Endodermal cell (in vitro differentiated cells): ENCODE results near the gene PLSCR5. TPM values are rescaled to one million over a fixed set of nuclear protein-coding genes. Genes with fewer than 3 reads are reported as not detected.

Experiments
- DNase-seq: peaks from one replicate; pipeline ENCODE4 v3.0.0-alpha.2; 2017
- H3K27ac ChIP-seq: 2 replicates; pipeline ENCODE4 v1.5.1; 2013; ENCODE audit warnings: mild to moderate bottlenecking, low read depth, low read length, moderate library complexity
- H3K27me3 ChIP-seq: 2 replicates; pipeline ENCODE4 v1.6.1; 2013; ENCODE audit warnings: mild to moderate bottlenecking, low read length, moderate library complexity; ENCODE audit not compliant: insufficient read depth, control insufficient read depth, poor library complexity, severe bottlenecking
- H3K36me3 ChIP-seq: 2 replicates; pipeline ENCODE4 v1.7.0; 2013; ENCODE audit warnings: mild to moderate bottlenecking, low read length, moderate library complexity; ENCODE audit not compliant: control insufficient read depth, insufficient read depth
- H3K4me1 ChIP-seq: one replicate; pipeline ENCODE4 v1.7.0; 2013; ENCODE audit warnings: low read length; ENCODE audit not compliant: control insufficient read depth, insufficient read depth
- H3K4me3 ChIP-seq: 2 replicates; pipeline ENCODE4 v1.5.1; 2013; ENCODE audit warnings: mild to moderate bottlenecking, low read length, moderate library complexity
- H3K9ac ChIP-seq: 2 replicates; pipeline ENCODE4 v1.6.1; 2013; ENCODE audit warnings: mild to moderate bottlenecking, low read length, moderate library complexity; ENCODE audit not compliant: poor library complexity, severe bottlenecking; ENCODE audit errors: extremely low read depth
- H3K9me3 ChIP-seq: 2 replicates; pipeline ENCODE4 v1.6.1; 2013; ENCODE audit warnings: mild to moderate bottlenecking, low read length, moderate library complexity; ENCODE audit not compliant: control insufficient read depth
- H3K27ac Mint-ChIP-seq: 2 replicates; pipeline ENCODE4 v1.8.0; 2020; ENCODE audit warnings: mixed read lengths
- H3K27me3 Mint-ChIP-seq: 2 replicates; pipeline ENCODE4 v1.8.0; 2021; ENCODE audit warnings: mild to moderate bottlenecking, mixed read lengths; ENCODE audit not compliant: insufficient read depth
- H3K36me3 Mint-ChIP-seq: 2 replicates; pipeline ENCODE4 v1.8.0; 2020; ENCODE audit warnings: low read depth, mixed read lengths
- H3K4me1 Mint-ChIP-seq: 2 replicates; pipeline ENCODE4 v1.8.0; 2020; ENCODE audit warnings: mixed read lengths
- H3K4me3 Mint-ChIP-seq: 2 replicates; pipeline ENCODE4 v1.8.0; 2020; ENCODE audit warnings: mild to moderate bottlenecking, moderate library complexity, mixed read lengths
- H3K9me3 Mint-ChIP-seq: 2 replicates; pipeline ENCODE4 v1.8.0; 2020; ENCODE audit warnings: mild to moderate bottlenecking, mixed read lengths
- WGBS, 2 experiments: methylation state at CpG; one replicate each; pipeline versions ENCODE4 v1.1.5 to v1.1.7; 2013; ENCODE audit warnings: missing lambda C conversion rate in 2 of 2, mixed read lengths in 1 of 2; ENCODE audit not compliant: insufficient coverage in 1 of 2, insufficient read length in 1 of 2; 5-methylcytosine and 5-hydroxymethylcytosine counted together
- total RNA-seq, 2 donors: library from RNA; stranded (reverse); fragmentation: NEBNext Ultra II Directional in 1 of 2; extraction: Animal tissue kit (Norgen Biotek cat#: 25700) in 1 of 2; gene quantifications; 2 replicates in 1 of 2; 3 replicates in 1 of 2; pipeline ENCODE4 v1.2.1, GENCODE V29; 2021
- TF ChIP-seq, protein P1 (sequence below): fragments of 200-600 bp; sonication (generic); conservative IDR thresholded peaks from 2 replicates; pipeline ENCODE4 v1.5.0; 2021; ENCODE audit warnings: antibody characterized with exemption, mild to moderate bottlenecking

PLSCR5 gene
- total RNA-seq, 2 donors from 2014 or later: not detected

- Mint-ChIP-seq H3K36me3 (peaks cover 5% of the 10 kb centered on the region), H3K27me3 (no peaks in the 10 kb centered on the region), H3K4me3 (no peak overlapping the region), H3K4me1 (no peaks in the 10 kb centered on the region), H3K27ac (no peak overlapping the region), H3K9me3 (peaks cover 7% of the 10 kb centered on the region)
- Histone ChIP-seq H3K36me3 (no peaks in the 10 kb centered on the region), H3K4me1 (no peaks in the 10 kb centered on the region), H3K4me3 (no peak overlapping the region), H3K9me3 (no peaks in the 10 kb centered on the region), H3K9ac (no peak overlapping the region), H3K27me3 (no peaks in the 10 kb centered on the region), H3K27ac (no peak overlapping the region)
- 88 to 100% methylated on average over 1 to 3 of the region's 3 CpGs for WGBS, 2 experiments
- DNase-seq: no peak
- TF ChIP-seq, protein P1, sequence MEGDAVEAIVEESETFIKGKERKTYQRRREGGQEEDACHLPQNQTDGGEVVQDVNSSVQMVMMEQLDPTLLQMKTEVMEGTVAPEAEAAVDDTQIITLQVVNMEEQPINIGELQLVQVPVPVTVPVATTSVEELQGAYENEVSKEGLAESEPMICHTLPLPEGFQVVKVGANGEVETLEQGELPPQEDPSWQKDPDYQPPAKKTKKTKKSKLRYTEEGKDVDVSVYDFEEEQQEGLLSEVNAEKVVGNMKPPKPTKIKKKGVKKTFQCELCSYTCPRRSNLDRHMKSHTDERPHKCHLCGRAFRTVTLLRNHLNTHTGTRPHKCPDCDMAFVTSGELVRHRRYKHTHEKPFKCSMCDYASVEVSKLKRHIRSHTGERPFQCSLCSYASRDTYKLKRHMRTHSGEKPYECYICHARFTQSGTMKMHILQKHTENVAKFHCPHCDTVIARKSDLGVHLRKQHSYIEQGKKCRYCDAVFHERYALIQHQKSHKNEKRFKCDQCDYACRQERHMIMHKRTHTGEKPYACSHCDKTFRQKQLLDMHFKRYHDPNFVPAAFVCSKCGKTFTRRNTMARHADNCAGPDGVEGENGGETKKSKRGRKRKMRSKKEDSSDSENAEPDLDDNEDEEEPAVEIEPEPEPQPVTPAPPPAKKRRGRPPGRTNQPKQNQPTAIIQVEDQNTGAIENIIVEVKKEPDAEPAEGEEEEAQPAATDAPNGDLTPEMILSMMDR: no peak
These were observed 35.8 kb downstream of the PLSCR5 start for GRCh38 chr3:146569314-146569713.

GRCh38 chr3:146566138-146566537, 39.0 kb downstream of the PLSCR5 start:
- H3K27ac ChIP-seq: no peak overlapping the region
- no peak overlapping the region for H3K4me3 ChIP-seq
- Mint-ChIP-seq H3K36me3 (peaks cover 5% of the 10 kb centered on the region), H3K27me3 (no peaks in the 10 kb centered on the region), H3K9me3 (peaks cover 16% of the 10 kb centered on the region), H3K4me3 (no peak overlapping the region), H3K27ac (no peak overlapping the region), H3K4me1 (no peaks in the 10 kb centered on the region)
- H3K4me1 ChIP-seq: no peaks in the 10 kb centered on the region
- no peak for DNase-seq
- H3K9ac ChIP-seq: no peak overlapping the region
- H3K27me3 ChIP-seq: no peaks in the 10 kb centered on the region
- H3K9me3 ChIP-seq: no peaks in the 10 kb centered on the region
- H3K36me3 ChIP-seq: no peaks in the 10 kb centered on the region
- TF ChIP-seq, protein P1: no peak

GRCh38 chr3:146561879-146562278, 43.3 kb downstream of the PLSCR5 start:
- Mint-ChIP-seq H3K27me3 (no peaks in the 10 kb centered on the region), H3K27ac (no peak overlapping the region), H3K4me3 (no peak overlapping the region), H3K4me1 (no peaks in the 10 kb centered on the region), H3K36me3 (peaks cover 5% of the 10 kb centered on the region), H3K9me3 (peaks cover 22% of the 10 kb centered on the region)
- Histone ChIP-seq H3K9me3 (peaks cover 17% of the 10 kb centered on the region), H3K27ac (no peak overlapping the region), H3K4me3 (no peak overlapping the region), H3K4me1 (no peaks in the 10 kb centered on the region), H3K36me3 (no peaks in the 10 kb centered on the region), H3K27me3 (no peaks in the 10 kb centered on the region), H3K9ac (no peak overlapping the region)
- WGBS, 2 experiments: 89 to 93% methylated on average over 1 of the region's 1 CpG
- TF ChIP-seq, protein P1: no peak
- no peak for DNase-seq
